NCI-H128 (cell line): ENCODE results near the gene SBF2.
"Not testable (repeated sequence)": the region's sequence is repeated elsewhere in the genome, so short reads cannot be mapped to it uniquely, and the experiment has no call there.

Source experiments
- DNase-seq: peaks from one replicate; lab custom pipeline; 2025; ENCODE audit not compliant: unreplicated experiment; lab: John Stamatoyannopoulos, UW

Gene SBF2

DNA sequence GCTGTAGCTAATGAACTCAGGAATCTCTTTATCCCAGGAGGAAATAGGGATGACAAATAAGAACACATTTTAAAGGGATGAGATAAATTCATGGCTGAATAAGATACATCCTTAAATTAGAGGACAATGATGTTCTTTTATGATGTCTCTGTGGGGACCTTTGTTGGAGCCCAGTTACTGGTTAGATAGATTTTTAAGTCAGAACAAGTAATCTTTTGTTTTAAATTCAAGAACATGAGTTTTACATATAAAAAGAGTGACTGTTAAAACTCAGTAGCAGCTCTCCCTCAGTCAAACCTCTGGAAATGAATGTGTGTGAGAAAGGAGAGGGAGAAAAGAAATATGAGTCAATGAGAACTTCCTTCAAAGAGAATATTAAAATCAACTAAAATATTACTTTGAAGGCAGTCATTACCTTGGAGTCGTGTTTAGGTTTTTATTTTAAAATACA lies 388.5 kb downstream of the SBF2 start:
- no peak for DNase-seq

DNA sequence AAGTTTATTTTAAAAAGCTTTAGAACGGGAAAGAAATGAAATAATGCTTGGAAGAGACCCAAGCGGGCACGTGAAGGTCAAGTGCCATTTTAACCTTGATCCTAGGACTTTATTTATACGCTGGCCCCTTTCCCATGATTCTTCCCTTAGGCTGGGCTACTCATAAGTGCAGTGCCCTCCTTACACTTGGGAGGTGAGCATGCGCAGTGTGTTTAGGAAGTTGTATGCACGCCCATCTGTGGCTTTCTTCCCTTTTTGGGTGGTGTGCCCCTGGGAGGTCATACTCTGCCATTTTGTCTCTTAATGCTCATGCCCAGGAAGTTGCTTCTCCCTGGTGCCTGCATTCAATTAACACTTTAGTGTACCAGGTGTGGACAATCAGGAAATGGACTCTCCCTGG lies 390.4 kb downstream of the SBF2 start:
- no peak for DNase-seq

- DNase-seq, result no peak
Observed at GRCh38 chr11:9901943-9902342, 392.1 kb downstream of the SBF2 start.

GRCh38 chr11:9900253-9900652 lies 393.8 kb downstream of the SBF2 start:
- not testable (repeated sequence) for DNase-seq

DNA sequence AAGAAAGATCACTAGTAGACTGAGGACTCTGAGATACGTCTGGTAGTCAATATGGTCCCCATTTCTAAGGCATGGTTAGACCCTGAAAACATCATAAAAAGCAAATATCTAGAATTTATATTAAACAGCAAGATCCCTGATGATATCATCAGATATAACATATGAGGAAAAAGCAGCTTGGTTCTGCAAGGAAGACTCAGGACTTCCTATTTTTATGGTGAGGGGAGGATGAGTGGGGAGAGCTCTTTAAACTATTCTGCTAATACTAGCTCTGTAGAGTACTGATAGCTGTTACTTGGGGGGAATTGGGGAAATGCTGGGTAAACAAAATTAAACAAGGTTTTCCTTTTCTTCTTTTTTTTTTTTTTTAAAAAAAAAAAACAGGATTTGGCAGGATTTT lies 394.3 kb downstream of the SBF2 start:
- DNase-seq, result no peak

GRCh38 chr11:9896902-9897301 lies 397.1 kb downstream of the SBF2 start:
- DNase-seq, result no peak

GRCh38 chr11:9895006-9895405 lies 399.0 kb downstream of the SBF2 start:
- DNase-seq, result no peak

DNA sequence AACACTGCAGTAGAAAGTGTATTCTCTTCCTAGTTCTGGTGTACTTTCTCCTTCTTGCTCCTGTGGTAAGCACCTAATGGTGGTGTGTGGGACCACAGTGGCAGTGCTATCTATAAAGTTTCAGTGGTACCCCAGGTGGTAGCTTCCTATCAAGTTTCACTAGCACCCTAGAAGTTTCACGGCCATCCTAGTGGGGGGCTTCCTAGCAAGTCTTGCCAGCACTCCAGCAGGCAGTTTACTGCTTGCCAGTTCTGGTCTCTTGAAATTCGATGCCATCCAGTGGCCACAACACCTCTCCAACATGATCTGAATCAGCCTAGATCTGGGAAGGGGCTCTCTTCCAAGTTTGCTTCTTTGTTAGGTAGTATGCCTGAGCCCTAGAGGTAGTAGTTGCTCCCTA lies 400.5 kb downstream of the SBF2 start:
- no peak for DNase-seq

DNA sequence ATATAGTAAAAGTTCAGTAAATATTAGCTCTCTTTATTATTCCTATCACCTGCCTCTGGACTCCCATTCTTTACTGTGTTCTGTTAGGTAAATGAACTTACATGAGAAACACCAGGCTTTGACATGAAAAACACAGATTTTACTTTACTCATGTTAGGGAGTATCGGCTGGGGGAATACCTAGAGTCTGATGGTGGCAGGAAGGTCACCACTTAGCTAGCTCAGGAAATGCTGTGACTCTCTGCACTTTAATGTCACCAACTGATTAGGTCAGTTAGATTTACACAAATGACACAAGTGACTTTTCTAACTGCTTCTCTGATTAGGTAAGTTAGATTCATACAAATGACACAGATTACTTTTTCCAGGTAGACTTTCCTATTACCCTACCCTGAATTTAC lies 405.1 kb downstream of the SBF2 start:
- no peak for DNase-seq

DNA sequence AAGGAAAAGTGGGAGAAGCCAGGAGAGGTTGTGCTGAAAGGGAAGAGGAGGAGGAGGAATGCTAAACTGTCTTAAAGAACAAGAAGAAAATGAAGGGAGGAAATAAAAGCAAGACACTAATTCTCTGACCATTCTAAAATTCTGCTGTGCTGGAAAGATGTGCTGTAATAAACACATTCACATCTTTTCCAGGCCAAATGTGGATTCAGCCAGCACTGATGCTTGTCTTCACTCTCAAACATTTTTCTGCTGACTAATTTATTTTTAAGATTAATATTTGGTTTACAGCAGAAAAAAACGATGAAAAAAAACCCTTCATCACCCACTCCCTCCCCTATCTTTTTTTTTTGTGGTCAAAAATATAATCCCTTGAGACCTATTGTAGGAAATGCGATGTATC lies 406.5 kb downstream of the SBF2 start:
- DNase-seq, result no peak

DNA sequence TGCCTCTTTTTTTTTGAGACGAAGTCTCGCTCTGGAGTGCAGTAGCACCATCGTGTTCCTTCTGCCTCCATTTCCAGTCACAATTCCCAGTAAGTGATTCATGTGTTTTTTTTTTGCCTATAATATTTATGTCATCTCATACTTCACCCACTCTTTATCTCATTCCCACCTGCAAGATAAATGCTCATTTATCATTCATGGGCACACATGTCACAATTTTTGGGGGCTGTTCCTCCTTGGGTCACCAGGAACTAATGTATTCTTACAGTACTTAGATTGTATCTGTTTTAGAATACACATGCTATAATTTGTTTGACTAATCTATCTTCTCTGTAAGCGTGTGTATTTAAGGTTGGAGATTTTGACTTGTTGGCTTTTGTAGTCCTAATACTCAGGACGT lies 407.4 kb downstream of the SBF2 start:
- no peak for DNase-seq

DNA sequence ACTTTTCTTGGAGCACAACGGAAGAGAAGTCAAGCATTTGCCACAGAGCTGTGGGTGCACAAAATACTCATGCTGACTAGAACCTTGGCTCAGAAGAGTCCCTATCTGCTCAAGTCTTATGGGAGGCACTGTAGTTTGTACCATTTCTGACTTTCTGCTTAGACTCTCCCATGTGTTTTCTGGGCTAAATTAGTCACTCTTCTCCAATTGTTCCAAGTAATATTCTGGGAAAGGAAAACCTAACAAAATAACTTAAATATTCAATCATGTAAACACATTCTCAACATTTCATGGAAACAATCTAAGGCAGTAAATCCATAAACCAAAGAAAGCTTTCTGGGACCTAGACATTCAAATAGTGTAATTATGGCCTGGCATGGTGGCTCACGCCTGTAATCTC lies 409.4 kb downstream of the SBF2 start:
- no peak for DNase-seq

- no peak for DNase-seq
Observed at GRCh38 chr11:9880657-9881056, 413.4 kb downstream of the SBF2 start.

DNA sequence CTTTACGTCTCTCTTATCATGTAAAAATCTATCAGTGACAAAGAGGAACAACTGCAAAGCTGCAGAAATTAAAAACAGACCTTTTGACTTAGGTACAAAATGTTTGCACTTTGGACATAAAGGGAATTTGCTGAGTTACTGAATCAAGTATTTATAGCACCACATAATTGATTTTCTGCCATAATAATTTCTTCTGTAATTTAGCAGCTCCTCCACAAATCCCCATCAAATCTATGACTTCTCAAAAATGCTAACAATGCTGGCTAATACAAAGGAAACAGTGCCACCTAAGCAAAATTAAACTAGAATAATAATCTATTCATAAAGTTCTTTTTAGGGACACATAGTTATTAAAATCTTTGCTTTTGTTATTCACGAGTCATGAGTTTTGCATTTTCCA lies 415.1 kb downstream of the SBF2 start:
- no peak for DNase-seq

DNA sequence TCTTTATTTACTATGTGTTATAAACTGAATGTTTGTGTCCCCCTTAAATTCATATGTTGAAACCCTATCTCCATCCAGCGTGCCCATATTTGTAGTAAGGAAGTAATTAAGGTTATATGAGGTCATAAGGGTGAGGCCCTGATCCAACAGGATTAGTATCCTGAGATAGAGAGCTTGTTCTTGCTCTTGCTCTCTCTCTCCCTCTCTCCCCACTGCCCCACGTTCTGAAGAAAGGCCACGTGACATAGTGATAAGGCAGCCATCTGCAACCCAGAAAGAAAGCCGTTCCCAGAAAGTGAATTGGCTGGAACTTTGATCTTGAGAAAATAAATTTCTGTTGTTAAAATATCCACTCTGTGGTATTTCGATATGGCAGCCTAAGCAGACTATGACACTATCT lies 417.7 kb downstream of the SBF2 start:
- no peak for DNase-seq

DNA sequence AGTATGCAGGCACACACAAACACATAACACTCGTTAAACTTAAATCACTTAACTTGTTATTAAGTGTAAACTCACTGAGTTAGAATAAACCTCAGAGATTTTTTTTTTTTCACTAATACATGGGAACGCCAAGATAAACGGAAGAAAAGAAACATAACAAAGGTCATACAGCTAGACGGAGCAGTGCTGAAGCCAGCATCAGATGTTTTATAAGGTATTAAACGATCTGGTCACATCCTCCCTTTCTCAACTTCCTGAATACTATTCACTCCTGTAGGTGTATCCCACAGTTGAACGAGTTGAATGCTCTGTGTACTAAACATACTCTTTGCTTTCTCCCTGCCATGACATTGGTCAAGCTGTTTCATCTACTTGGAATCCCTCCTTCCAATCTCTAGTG lies 418.2 kb downstream of the SBF2 start:
- no peak for DNase-seq

DNA sequence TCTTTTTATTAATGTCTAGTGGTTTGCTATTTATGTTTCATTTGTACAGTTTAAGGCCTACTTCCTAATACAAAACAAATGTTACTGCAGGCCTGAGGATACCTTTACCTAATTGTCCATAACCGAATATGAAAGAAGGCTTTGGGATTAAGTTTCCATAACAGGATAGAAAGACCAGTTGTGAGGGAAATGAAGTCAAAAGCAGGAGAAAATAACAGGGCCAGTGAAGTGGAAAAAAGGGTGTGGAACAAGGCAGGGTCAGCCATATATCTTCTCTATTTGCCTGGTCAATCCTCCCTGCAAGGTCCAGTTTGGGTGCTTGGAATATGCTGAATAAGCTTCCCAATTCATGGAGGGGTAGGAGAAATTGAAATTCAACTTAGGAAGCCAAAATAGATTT lies 418.6 kb downstream of the SBF2 start:
- no peak for DNase-seq

DNA sequence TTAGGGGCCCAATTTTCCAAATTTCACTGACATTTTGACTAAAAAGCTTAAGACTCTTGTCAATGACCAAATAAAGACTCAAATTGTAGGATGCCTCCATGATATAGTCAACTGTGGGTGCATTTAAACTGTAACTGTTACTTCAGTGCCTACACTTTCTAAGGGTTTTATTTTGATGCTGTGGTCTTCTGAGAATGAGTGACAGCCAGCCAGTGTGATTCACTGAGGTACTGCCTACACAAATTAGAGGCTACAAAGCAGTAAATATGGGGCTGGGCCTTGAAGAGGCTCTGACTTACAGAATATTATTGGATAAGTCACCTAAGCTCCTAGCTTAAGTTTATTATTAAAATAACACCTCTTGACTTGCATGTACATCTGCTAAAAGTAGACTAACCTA lies 419.6 kb downstream of the SBF2 start:
- DNase-seq, result no peak

GRCh38 chr11:9868641-9869040 lies 425.4 kb downstream of the SBF2 start:
- DNase-seq, result no peak

GRCh38 chr11:9862981-9863380 lies 431.0 kb downstream of the SBF2 start:
- no peak for DNase-seq

DNA sequence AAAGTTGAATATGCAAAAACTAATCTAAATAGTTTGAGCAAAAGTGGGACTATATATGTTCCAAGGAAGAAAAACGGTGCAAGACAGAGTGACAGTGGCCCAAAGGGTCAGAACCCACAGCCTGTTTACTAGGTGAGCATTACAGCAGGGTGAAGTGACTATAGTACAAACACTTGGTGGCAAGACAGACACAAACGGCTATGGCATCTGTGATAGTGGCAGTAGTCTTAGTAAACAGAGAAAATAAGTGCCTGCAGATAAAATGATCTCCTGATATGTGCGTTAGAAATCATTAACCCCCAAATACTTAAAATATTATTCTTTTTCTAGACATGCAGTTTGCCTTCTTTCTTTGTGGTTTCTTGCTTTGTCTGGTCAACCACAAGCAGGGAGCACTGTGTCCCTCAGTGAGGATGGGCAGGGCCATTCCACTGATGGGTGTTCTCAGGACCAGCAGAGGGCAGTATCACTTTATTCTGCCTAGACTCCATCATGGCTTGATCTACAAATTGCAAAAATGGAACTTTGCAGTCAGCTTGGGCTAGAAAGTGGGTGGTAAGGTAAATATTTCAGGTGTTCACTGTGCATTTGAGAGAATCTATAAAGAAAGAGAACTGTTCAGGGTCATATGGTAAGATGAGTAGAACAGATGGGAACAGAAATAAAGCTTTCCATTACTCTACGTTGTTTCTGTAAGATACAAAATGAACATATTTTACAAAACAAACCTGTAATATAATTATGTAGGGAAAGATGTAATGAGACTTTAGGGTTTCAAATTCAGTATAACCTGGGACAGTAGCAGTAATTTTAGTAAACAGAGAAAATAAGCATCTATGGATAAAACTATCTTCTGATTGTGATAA lies 431.9 kb downstream of the SBF2 start:
- DNase-seq, result no peak

- no peak for DNase-seq
Observed at GRCh38 chr11:9859554-9860305, 434.3 kb downstream of the SBF2 start.
